H1 (cell line): ENCODE data around the gene PKP1. TPM values are rescaled to one million over a fixed set of nuclear protein-coding genes. Genes with fewer than 3 reads are reported as not detected.

Experiments used
- CTCF ChIA-PET: fragments of 300-600 bp; sonication (Branson Sonifier 250); formaldehyde crosslinking; loops from one replicate; lab custom pipeline; 2021; ENCODE audit not compliant: partially characterized antibody; lab: Charles Lee
- POLR2A ChIA-PET: fragments of 300-600 bp; sonication (Branson Sonifier 250); formaldehyde crosslinking; loops from one replicate; lab custom pipeline; 2021; ENCODE audit warnings: inconsistent platforms; ENCODE audit not compliant: partially characterized antibody; lab: Charles Lee
- DNase-seq, 2 experiments: peaks; one replicate each; pipeline versions ENCODE4 v3.0.0 to v3.0.0-alpha.2; 2010 to 2022; ENCODE audit warnings: low spot score in 2 of 2, low read depth in 1 of 2, mixed read lengths in 1 of 2
- FAIRE-seq: peaks from 2 replicates; lab custom pipeline; 2011; peaks lifted over from hg19 to GRCh38; lab: Jason Lieb, UNC
- H2AFZ ChIP-seq: 2 replicates; pipeline ENCODE4 v1.8.1; 2012; ENCODE audit warnings: low read length, inconsistent platforms
- H2AK5ac ChIP-seq: 2 replicates; pipeline ENCODE4 v1.6.1; 2013; ENCODE audit warnings: low read depth, low read length
- H2BK120ac ChIP-seq: replicated peaks from 2 replicates; pipeline ENCODE3; 2013; ENCODE audit warnings: low read depth, low read length, inconsistent platforms
- H2BK12ac ChIP-seq: 2 replicates; pipeline ENCODE4 v1.6.1; 2013; ENCODE audit warnings: low read depth, low read length
- H2BK15ac ChIP-seq: 2 replicates; pipeline ENCODE4 v1.6.1; 2013; ENCODE audit warnings: low read length
- H2BK20ac ChIP-seq: 2 replicates; pipeline ENCODE4 v1.6.1; 2013; ENCODE audit warnings: low read length
- H2BK5ac ChIP-seq: 2 replicates; pipeline ENCODE4 v1.6.1; 2013; ENCODE audit warnings: low read depth, low read length
- H3K14ac ChIP-seq: 2 replicates; pipeline ENCODE4 v1.6.1; 2013; ENCODE audit warnings: inconsistent platforms; ENCODE audit not compliant: insufficient read length
- H3K18ac ChIP-seq: 2 replicates; pipeline ENCODE4 v1.6.1; 2013; ENCODE audit warnings: low read length; ENCODE audit errors: extremely low read depth
- H3K23ac ChIP-seq: 2 replicates; pipeline ENCODE4 v1.6.1; 2013; ENCODE audit warnings: inconsistent platforms; ENCODE audit not compliant: insufficient read length
- H3K23me2 ChIP-seq: 2 replicates; pipeline ENCODE4 v1.6.1; 2013; ENCODE audit warnings: low read depth, low read length
- H3K27ac ChIP-seq: 2 replicates; pipeline ENCODE4 v1.6.1; 2011; ENCODE audit warnings: low read depth, low read length, inconsistent platforms
- H3K27me3 ChIP-seq, 4 experiments: replicated peaks in 1 of 4; 1 replicate in 1 of 4; 2 replicates in 3 of 4; pipeline versions ENCODE4 v1.6.1 to v1.8.1; 2011 to 2013; ENCODE audit warnings: low read length in 3 of 4, mild to moderate bottlenecking in 3 of 4, inconsistent platforms in 2 of 4, mixed read lengths in 2 of 4, moderate library complexity in 1 of 4; ENCODE audit not compliant: control insufficient read depth in 3 of 4, insufficient read depth in 3 of 4; ENCODE audit errors: extremely low read depth in 1 of 4
- H3K36me3 ChIP-seq, 4 experiments: 2 replicates each; pipeline versions ENCODE4 v1.6.1 to v1.8.1; 2011 to 2013; ENCODE audit warnings: mild to moderate bottlenecking in 4 of 4, low read length in 3 of 4, moderate library complexity in 2 of 4, control low read depth in 1 of 4, inconsistent platforms in 1 of 4; ENCODE audit not compliant: insufficient read depth in 4 of 4, control insufficient read depth in 2 of 4
- H3K4ac ChIP-seq: replicated peaks from 2 replicates; pipeline ENCODE3; 2013; ENCODE audit warnings: low read length, low read depth, mixed read lengths, inconsistent platforms; ENCODE audit not compliant: insufficient read length
- H3K4me1 ChIP-seq, 4 experiments: replicated peaks in 1 of 4; 1 replicate in 1 of 4; 2 replicates in 3 of 4; pipeline versions ENCODE4 v1.6.1 to v1.8.1; 2011 to 2013; ENCODE audit warnings: low read length in 3 of 4, inconsistent platforms in 2 of 4, mixed read lengths in 1 of 4; ENCODE audit not compliant: insufficient read depth in 4 of 4, control insufficient read depth in 3 of 4
- H3K4me2 ChIP-seq, 2 experiments: 2 replicates each; pipeline versions ENCODE4 v1.6.1 to v1.8.1; 2011 to 2013; ENCODE audit warnings: low read depth in 2 of 2, low read length in 2 of 2, control low read depth in 1 of 2, inconsistent platforms in 1 of 2, mild to moderate bottlenecking in 1 of 2; ENCODE audit not compliant: insufficient read depth in 1 of 2
- H3K4me3 ChIP-seq, 4 experiments: fragments of 200-600, 300-600 bp in 1 of 4; sonication (generic), shearing (Covaris generic), sonication (Bioruptor Twin) in 1 of 4; 2 replicates each; pipeline versions ENCODE4 v1.5.1 to v1.8.1; 2011 to 2016; ENCODE audit warnings: low read length in 4 of 4, low read depth in 3 of 4, control low read depth in 2 of 4, inconsistent platforms in 2 of 4, mild to moderate bottlenecking in 2 of 4, mixed read lengths in 1 of 4, moderate library complexity in 1 of 4; ENCODE audit not compliant: insufficient read depth in 2 of 4; ENCODE audit errors: extremely low read depth in 1 of 4
- H3K56ac ChIP-seq: replicated peaks from 2 replicates; pipeline ENCODE3; 2013; ENCODE audit warnings: low read depth, mild to moderate bottlenecking, mixed read lengths, low read length, inconsistent platforms; ENCODE audit not compliant: insufficient read length
- H3K79me1 ChIP-seq: 2 replicates; pipeline ENCODE4 v1.6.1; 2013; ENCODE audit warnings: low read depth, low read length, control low read depth
- H3K79me2 ChIP-seq, 2 experiments: 2 replicates each; pipeline versions ENCODE4 v1.6.1 to v1.8.1; 2012 to 2013; ENCODE audit warnings: low read length in 2 of 2, mild to moderate bottlenecking in 2 of 2, inconsistent platforms in 1 of 2; ENCODE audit not compliant: insufficient read depth in 2 of 2, control insufficient read depth in 1 of 2
- H3K9ac ChIP-seq, 4 experiments: replicated peaks in 1 of 4; 1 replicate in 1 of 4; 2 replicates in 3 of 4; pipeline versions ENCODE4 v1.6.1 to v1.8.1; 2011 to 2013; ENCODE audit warnings: low read depth in 3 of 4, low read length in 3 of 4, control low read depth in 2 of 4, mild to moderate bottlenecking in 2 of 4, moderate library complexity in 2 of 4, inconsistent platforms in 1 of 4; ENCODE audit errors: extremely low read depth in 1 of 4
- H3K9me3 ChIP-seq, 2 experiments: 2 replicates each; pipeline versions ENCODE4 v1.6.1 to v1.8.1; 2012 to 2013; ENCODE audit warnings: mild to moderate bottlenecking in 2 of 2, moderate library complexity in 2 of 2, control low read depth in 1 of 2, inconsistent platforms in 1 of 2, low read depth in 1 of 2, low read length in 1 of 2, mixed read lengths in 1 of 2; ENCODE audit not compliant: insufficient read depth in 2 of 2
- H4K20me1 ChIP-seq, 2 experiments: replicated peaks in 1 of 2; 2 replicates each; pipeline versions ENCODE3 to v1.8.1; 2011 to 2013; ENCODE audit warnings: inconsistent platforms in 2 of 2, low read length in 2 of 2, mild to moderate bottlenecking in 1 of 2; ENCODE audit not compliant: insufficient read depth in 2 of 2, control insufficient read depth in 1 of 2
- H4K5ac ChIP-seq: 2 replicates; pipeline ENCODE4 v1.6.1; 2013; ENCODE audit warnings: low read length, low read depth, mixed read lengths, inconsistent platforms; ENCODE audit not compliant: insufficient read length
- H4K8ac ChIP-seq: 2 replicates; pipeline ENCODE4 v1.8.0; 2013; ENCODE audit warnings: mild to moderate bottlenecking, moderate library complexity, low read length, inconsistent platforms; ENCODE audit not compliant: insufficient read depth; ENCODE audit errors: extremely low read depth
- H4K91ac ChIP-seq: replicated peaks from 2 replicates; pipeline ENCODE3; 2013; ENCODE audit warnings: low read length, mixed read lengths, inconsistent platforms; ENCODE audit not compliant: insufficient read length
- CREB1 ChIP-seq: IDR thresholded peaks from 2 replicates; pipeline ENCODE4 v1.6.1; 2012; ENCODE audit warnings: inconsistent platforms
- EZH2 ChIP-seq: fragments of 200-600 bp; sonication (generic); IDR thresholded peaks from 2 replicates; pipeline ENCODE4 v1.7.1; 2012; ENCODE audit warnings: low read depth, mild to moderate bottlenecking, moderate library complexity, low read length, inconsistent platforms; ENCODE audit not compliant: severe bottlenecking
- GABPA ChIP-seq: IDR thresholded peaks from 2 replicates; pipeline ENCODE4 v1.6.1; 2011; ENCODE audit warnings: mild to moderate bottlenecking, low read length, moderate library complexity, borderline replicate concordance; ENCODE audit not compliant: insufficient read depth
- POLR2A ChIP-seq, 2 experiments: IDR thresholded peaks; 1 replicate in 1 of 2; 2 replicates in 1 of 2; pipeline ENCODE4 v1.6.1; 2011; ENCODE audit warnings: low read depth in 2 of 2, low read length in 2 of 2, mild to moderate bottlenecking in 2 of 2; ENCODE audit errors: control extremely low read depth in 1 of 2
- SIRT6 ChIP-seq: IDR thresholded peaks from one replicate; pipeline ENCODE4 v1.7.1; 2012; ENCODE audit warnings: low read length, inconsistent platforms
- WGBS, 2 experiments: shearing (Covaris generic) in 1 of 2; methylation state at CpG; one replicate each; pipeline versions ENCODE4 v1.1.6 to v1.1.7; 2013 to 2015; ENCODE audit warnings: low lambda C conversion rate in 2 of 2, mixed read lengths in 2 of 2, inconsistent platforms in 1 of 2, low coverage in 1 of 2, missing lambda C conversion rate in 1 of 2; ENCODE audit not compliant: insufficient replicate concordance in 2 of 2, insufficient coverage in 1 of 2, insufficient read length in 1 of 2; ENCODE audit errors: extremely low coverage in 1 of 2, missing lambda C conversion rate in 1 of 2; 5-methylcytosine and 5-hydroxymethylcytosine counted together
- polyA plus RNA-seq, 7 experiments: library from polyadenylated mRNA; depleted of rRNA in 3 of 7; stranded (reverse) in 5 of 7; unstranded in 2 of 7; fragments of >200 nt in 5 of 7; fragments of 200-250 nt in 2 of 7; gene quantifications; 1 replicate in 5 of 7; 2 replicates in 1 of 7; 4 replicates in 1 of 7; pipeline versions ENCODE4 v1.2.1 to v1.2.3, GENCODE V29; 2011 to 2013; ENCODE audit warnings: missing spikeins in 2 of 7, mixed read lengths in 2 of 7
- total RNA-seq: library from RNA; stranded (reverse); fragmentation: NEBNext Ultra II Directional; extraction: Animal tissue kit (Norgen Biotek cat#: 25700); gene quantifications from 2 replicates; pipeline ENCODE4 v1.2.1, GENCODE V29; 2021
- TF ChIP-seq, protein P1 (sequence below): IDR thresholded peaks from 2 replicates; pipeline ENCODE4 v1.6.1; 2012; ENCODE audit warnings: low read length, inconsistent platforms

The PKP1 gene
- total and polyA plus RNA-seq, 2 of the 8 experiments (the other 6 are each of a cell fraction or from before 2014, with no cell fraction given): 0.21 to 0.95 TPM

DNA sequence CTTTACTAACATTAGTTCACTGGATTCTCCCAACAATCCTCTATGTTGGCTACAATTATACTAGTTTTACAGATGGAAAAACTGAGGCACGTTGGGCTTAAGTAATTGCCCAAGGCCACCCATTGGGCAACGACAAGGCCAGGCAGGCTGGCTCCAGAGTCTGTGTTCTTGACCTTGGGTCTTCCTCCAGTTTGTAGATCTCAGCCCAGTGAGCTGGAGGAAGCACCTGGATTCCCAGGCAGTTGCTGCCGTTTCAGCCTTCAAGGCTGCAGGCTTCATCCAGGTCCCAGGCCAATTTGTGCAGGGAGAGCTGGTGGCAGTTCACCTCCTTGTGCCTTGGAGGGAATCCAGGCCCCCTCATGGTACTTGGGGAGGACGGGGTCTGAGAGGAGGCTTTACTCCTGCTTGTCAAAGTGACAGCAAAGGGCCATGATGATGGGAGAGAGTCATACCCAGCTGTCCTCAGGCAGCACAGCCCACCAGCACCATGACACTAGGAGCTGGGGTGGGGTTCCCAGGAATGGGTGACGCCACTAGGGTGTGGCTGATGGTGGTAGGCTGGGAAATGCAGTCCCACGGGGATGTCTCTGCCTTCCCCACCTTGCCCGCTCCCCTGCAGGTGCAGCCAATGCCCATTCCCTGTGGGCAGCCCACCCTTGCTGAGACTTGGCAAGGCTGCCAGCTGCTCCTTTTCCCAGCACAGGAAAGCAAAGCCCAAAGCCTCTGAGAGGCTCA, 27.1 kb downstream of the PKP1 start:
- Histone ChIP-seq H3K23me2 (0 out of 2 replicates have a peak, but pooled peaks cover 2% of the 10 kb centered on the region), H3K18ac (no peak overlapping the region), H3K4me2 (no peak overlapping the region), H2BK120ac (no peak overlapping the region), H3K4me1 (peaks cover 0 to 3% (median 0%) of the 10 kb centered on the region in 4 experiments; a peak in 1 of 7 replicates), H2BK15ac (no peak overlapping the region), H2BK20ac (no peak overlapping the region), H3K4ac (no peak overlapping the region), H4K5ac (no peak overlapping the region), H2BK12ac (peak overlapping the region; percentile 9; the same call in 1 of the 2 replicates), H2AFZ (no peak overlapping the region), H2BK5ac (no peak overlapping the region), H4K8ac (peak overlapping the region; percentile 62; the same call in 1 of the 2 replicates), H3K36me3 (no peaks in the 10 kb centered on the region), H4K91ac (no peak overlapping the region), H3K23ac (no peak overlapping the region), H3K79me1 (no peaks in the 10 kb centered on the region), H3K9me3 (no peaks in the 10 kb centered on the region), H3K27ac (no peak overlapping the region), H3K27me3 (peaks cover 0 to 10% (median 6%) of the 10 kb centered on the region in 4 experiments; a peak in 4 of 7 replicates), H2AK5ac (no peak overlapping the region), H3K56ac (no peak overlapping the region), H4K20me1 (no peaks in the 10 kb centered on the region), H3K79me2 (no peaks in the 10 kb centered on the region), H3K9ac (no peak overlapping the region), H3K4me3 (no peak overlapping the region), H3K14ac (no peak overlapping the region)
- ChIA-PET POLR2A (no interaction called here), CTCF (interaction anchor here (1.1 to 13.6 kb wide), 13 partner anchors 10 to 202 kb away, joined by 3 to 151 read pairs (median 10); no protein-coding TSS in a partner anchor)
- 84% methylated on average over 7 of the region's 7 CpGs; no CpG with 5 or more reads in 1 of the 2 experiments for WGBS, 2 experiments
- DNase-seq (no peak), FAIRE-seq (no peak)
- TF ChIP-seq EZH2 (no peak), SIRT6 (no peak), GABPA (no peak), POLR2A (IDR thresholded peaks at IDR 0.05; ENCODE audit: control extremely low read depth in 1 of 2, low read depth in 2 of 2, low read length in 2 of 2) (no peak), CREB1 (no peak)
- TF ChIP-seq, protein P1, sequence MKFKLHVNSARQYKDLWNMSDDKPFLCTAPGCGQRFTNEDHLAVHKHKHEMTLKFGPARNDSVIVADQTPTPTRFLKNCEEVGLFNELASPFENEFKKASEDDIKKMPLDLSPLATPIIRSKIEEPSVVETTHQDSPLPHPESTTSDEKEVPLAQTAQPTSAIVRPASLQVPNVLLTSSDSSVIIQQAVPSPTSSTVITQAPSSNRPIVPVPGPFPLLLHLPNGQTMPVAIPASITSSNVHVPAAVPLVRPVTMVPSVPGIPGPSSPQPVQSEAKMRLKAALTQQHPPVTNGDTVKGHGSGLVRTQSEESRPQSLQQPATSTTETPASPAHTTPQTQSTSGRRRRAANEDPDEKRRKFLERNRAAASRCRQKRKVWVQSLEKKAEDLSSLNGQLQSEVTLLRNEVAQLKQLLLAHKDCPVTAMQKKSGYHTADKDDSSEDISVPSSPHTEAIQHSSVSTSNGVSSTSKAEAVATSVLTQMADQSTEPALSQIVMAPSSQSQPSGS: no peak
